ENCODE measurements around the gene RXRA.

RXRA gene

GRCh38 chr9:134483361-134484184, 157.3 kb downstream of the RXRA start:
- H3K9ac ChIP-seq, result peak overlapping the region; percentile 73
- TF ChIP-seq Cebpa-rat (IDR thresholded peaks at IDR 0.05), result no peak
- no peaks in the 10 kb centered on the region for H4K20me1 ChIP-seq
- peak overlapping the region; percentile 97 for H3K27ac ChIP-seq
- H3K4me3 ChIP-seq, result no peak overlapping the region
- no peaks in the 10 kb centered on the region for H3K9me3 ChIP-seq
- H3K4me2 ChIP-seq, result peak overlapping the region; percentile 94
- H3K36me3 ChIP-seq, result no peaks in the 10 kb centered on the region
- no peaks in the 10 kb centered on the region for H3K27me3 ChIP-seq
- H3K4me1 ChIP-seq, result peaks cover 99% of the 10 kb centered on the region

- Histone ChIP-seq H3K4me3 (no peak overlapping the region), H3K4me1 (peaks cover 99% of the 10 kb centered on the region), H3K36me3 (no peaks in the 10 kb centered on the region), H4K20me1 (no peaks in the 10 kb centered on the region), H3K9ac (peak overlapping the region; percentile 81), H3K27ac (peak overlapping the region; percentile 97), H3K9me3 (0 out of 2 replicates have a peak, but pooled peaks cover 1% of the 10 kb centered on the region), H3K27me3 (no peaks in the 10 kb centered on the region), H3K4me2 (peak overlapping the region; percentile 94)
- TF ChIP-seq Cebpa-rat (IDR thresholded peaks at IDR 0.05), result 0 out of 2 replicates have a peak, but pooled peaks have one; percentile 24
Observed at GRCh38 chr9:134484479-134484878, 158.2 kb downstream of the RXRA start.

GRCh38 chr9:134485653-134486052, 159.4 kb downstream of the RXRA start:
- peaks cover 99% of the 10 kb centered on the region for H3K4me1 ChIP-seq
- no peaks in the 10 kb centered on the region for H4K20me1 ChIP-seq
- TF ChIP-seq Cebpa-rat (IDR thresholded peaks at IDR 0.05), result no peak
- no peaks in the 10 kb centered on the region for H3K27me3 ChIP-seq
- peak overlapping the region; percentile 81 for H3K9ac ChIP-seq
- H3K9me3 ChIP-seq, result 0 out of 2 replicates have a peak, but pooled peaks cover 6% of the 10 kb centered on the region
- H3K36me3 ChIP-seq, result no peaks in the 10 kb centered on the region
- peak overlapping the region; percentile 97 for H3K27ac ChIP-seq
- H3K4me3 ChIP-seq, result no peak overlapping the region
- H3K4me2 ChIP-seq, result peak overlapping the region; percentile 94

- H3K9ac ChIP-seq, result peak overlapping the region; percentile 81
- TF ChIP-seq Cebpa-rat (IDR thresholded peaks at IDR 0.05), result no peak
- H3K4me2 ChIP-seq, result peak overlapping the region; percentile 94
- no peaks in the 10 kb centered on the region for H3K36me3 ChIP-seq
- H3K9me3 ChIP-seq, result 0 out of 2 replicates have a peak, but pooled peaks cover 6% of the 10 kb centered on the region
- H4K20me1 ChIP-seq, result no peaks in the 10 kb centered on the region
- H3K4me3 ChIP-seq, result peak overlapping the region; percentile 8; the same call in 1 of the 2 replicates
- H3K27me3 ChIP-seq, result no peaks in the 10 kb centered on the region
- H3K27ac ChIP-seq, result peak overlapping the region; percentile 97
- H3K4me1 ChIP-seq, result peaks cover 100% of the 10 kb centered on the region
Observed at GRCh38 chr9:134486143-134486591, 159.9 kb downstream of the RXRA start.

GRCh38 chr9:134486596-134486995, 160.3 kb downstream of the RXRA start:
- H3K36me3 ChIP-seq, result no peaks in the 10 kb centered on the region
- no peak for TF ChIP-seq Cebpa-rat (IDR thresholded peaks at IDR 0.05)
- H4K20me1 ChIP-seq, result no peaks in the 10 kb centered on the region
- H3K4me1 ChIP-seq, result peaks cover 100% of the 10 kb centered on the region
- no peaks in the 10 kb centered on the region for H3K27me3 ChIP-seq
- H3K4me3 ChIP-seq, result peak overlapping the region; percentile 8; the same call in 1 of the 2 replicates
- H3K27ac ChIP-seq, result peak overlapping the region; percentile 97
- H3K9me3 ChIP-seq, result 0 out of 2 replicates have a peak, but pooled peaks cover 6% of the 10 kb centered on the region
- H3K9ac ChIP-seq, result peak overlapping the region; percentile 81
- peak overlapping the region; percentile 94 for H3K4me2 ChIP-seq

Measured in BLaER1 (cell line).